SKM-1 (cell line): Measurements from ENCODE around the gene BMP8A.

Experiments
- DNase-seq: peaks from one replicate; lab custom pipeline; 2025; ENCODE audit not compliant: unreplicated experiment; lab: John Stamatoyannopoulos, UW

Gene BMP8A

GRCh38 chr1:39569034-39569433 is 77.6 kb downstream of the BMP8A start:
- DNase-seq: no peak

GRCh38 chr1:39570477-39571177 is 79.2 kb downstream of the BMP8A start:
- DNase-seq: no peak

- DNase-seq: no peak
These were observed 79.7 kb downstream of the BMP8A start for GRCh38 chr1:39571178-39571483.

DNA sequence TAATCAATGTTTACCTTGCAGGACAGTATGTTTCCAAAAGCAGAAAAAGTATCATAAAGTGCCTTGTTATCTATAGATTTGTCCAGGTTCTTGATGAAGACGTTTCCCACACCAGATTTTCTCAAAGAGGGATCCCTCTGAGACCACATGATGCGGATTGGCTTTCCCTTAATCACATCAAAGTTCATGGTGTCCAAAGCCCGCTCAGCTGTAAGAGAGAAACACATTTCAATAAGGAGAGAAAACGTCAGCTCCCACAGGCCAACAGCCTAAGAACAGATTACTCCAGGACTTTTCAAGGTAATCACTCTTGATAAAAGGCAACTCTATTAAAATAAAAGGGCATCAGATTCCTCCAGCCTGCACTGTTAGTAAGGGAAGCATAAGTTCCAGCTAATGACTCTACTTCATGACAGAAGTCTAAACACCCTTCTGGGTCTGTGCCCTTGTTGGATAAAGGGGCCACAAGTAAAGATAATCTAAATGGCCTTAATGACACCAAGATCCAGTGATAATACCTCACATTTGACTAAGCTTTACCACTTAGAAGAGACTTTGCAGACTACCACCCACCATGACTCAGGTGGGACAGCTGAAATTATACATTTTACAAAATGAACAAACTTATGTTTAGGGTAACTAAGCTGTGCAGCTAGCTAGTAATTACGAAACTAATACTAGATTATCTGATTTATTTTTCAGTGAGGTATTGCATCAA is 81.1 kb downstream of the BMP8A start:
- no peak for DNase-seq

GRCh38 chr1:39573097-39573465 is 81.6 kb downstream of the BMP8A start:
- no peak for DNase-seq

DNA sequence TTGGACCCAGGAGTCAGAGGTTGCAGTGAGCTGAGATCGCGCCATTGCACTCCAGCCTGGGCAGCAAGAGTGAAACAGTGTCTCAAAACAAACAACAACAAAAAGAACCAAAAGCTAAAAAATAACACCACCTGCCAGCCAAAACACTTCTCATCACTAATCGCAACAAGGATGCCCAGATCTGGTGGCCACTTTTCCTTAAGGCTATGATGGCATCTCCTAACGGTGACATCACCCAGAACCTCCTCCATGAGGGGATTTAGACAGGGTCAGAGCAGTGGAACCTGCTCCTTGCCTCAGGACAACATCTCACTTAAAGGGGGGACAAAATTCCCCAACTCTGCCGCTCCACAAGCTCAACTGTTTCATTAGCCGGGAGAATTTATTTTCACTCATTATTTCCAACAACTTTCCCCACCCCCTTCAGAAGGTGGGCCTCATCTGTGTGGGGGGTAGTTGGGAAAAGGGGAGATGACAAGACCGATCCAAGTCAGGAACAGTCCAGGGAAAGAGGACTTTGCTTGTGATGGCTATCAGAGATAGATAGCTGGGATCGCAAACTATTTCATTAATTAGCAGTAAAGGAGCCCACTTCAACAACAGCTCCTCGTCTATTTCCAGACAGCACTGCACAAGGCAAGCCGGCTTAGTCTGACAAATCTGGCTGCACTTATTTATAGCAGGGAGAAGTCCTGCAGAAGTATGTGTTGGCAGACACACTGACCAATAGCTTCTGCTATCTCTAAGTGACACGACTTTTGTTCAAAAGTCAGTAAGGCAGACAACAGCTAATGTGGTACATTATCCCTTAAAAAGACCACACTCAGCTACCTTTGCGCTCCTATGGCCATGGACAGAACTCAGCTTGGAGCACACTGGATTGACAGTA is 82.5 kb downstream of the BMP8A start:
- no peak for DNase-seq

DNA sequence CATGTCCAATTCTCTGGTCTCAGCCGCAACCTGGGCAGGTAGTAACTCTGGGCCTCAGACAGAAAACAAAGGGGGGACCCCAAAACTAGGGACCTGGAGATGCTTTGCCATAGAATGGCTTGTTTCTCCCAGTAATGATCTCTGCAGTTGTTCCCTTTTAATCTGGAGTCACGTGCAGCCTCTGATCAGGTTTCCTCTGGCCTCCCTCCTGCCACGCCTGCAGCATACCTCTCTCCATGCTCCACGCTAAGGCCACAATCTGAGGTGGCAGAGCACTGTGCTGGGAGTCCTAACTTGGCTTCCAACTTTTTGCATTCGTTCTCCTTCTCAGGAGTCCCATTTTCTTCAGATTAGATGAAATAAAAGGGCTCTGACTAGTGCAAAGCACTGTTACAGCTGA is 83.2 kb downstream of the BMP8A start:
- no peak for DNase-seq
